Activated T-helper 1 cell treated with anti-CD3 and anti-CD28 coated beads, Interleukin-12 subunit alpha, Interleukin-12 subunit beta, Interleukin-2, Interleukin-4 antibody, amounts not matched to agents 30 ng/mL and 10 ng/mL and 1 ng/mL, durations not matched to agents 14 hours and 24 hours and 36 hours (primary cell): Measurements from ENCODE around the gene SNRPD2. TPM values are rescaled to one million over a fixed set of nuclear protein-coding genes. Genes with fewer than 3 reads are reported as not detected.
A peak's percentile ranks its signal among the peaks of the same experiment; 100 is the strongest.
"Not testable (repeated sequence)": the region's sequence is repeated elsewhere in the genome, so short reads cannot be mapped to it uniquely, and the experiment has no call there.

Source experiments
- DNase-seq: peaks from one replicate; pipeline ENCODE4 v3.0.0; 2021; ENCODE audit warnings: low spot score
- H3K27ac Mint-ChIP-seq: one replicate; pipeline ENCODE4 v1.8.0; 2021; ENCODE audit warnings: mild to moderate bottlenecking, mixed read lengths
- H3K27me3 Mint-ChIP-seq: one replicate; pipeline ENCODE4 v1.8.0; 2022; ENCODE audit warnings: mild to moderate bottlenecking, moderate library complexity, mixed read lengths; ENCODE audit not compliant: insufficient read depth
- H3K36me3 Mint-ChIP-seq: one replicate; pipeline ENCODE4 v1.8.0; 2021; ENCODE audit warnings: low read depth, mixed read lengths
- H3K4me1 Mint-ChIP-seq: one replicate; pipeline ENCODE4 v1.8.0; 2021; ENCODE audit warnings: low read depth, mixed read lengths
- H3K4me3 Mint-ChIP-seq: one replicate; pipeline ENCODE4 v1.8.0; 2021; ENCODE audit warnings: mild to moderate bottlenecking, moderate library complexity, mixed read lengths
- H3K9me3 Mint-ChIP-seq: one replicate; pipeline ENCODE4 v1.8.0; 2021; ENCODE audit warnings: mixed read lengths
- intact Hi-C: fragments of 100-400 bp; cut with micrococcal nuclease; formaldehyde crosslinking; loops from one replicate; pipeline ENCODE4 v1.15.1; 2024
- total RNA-seq: library from RNA; stranded (reverse); gene quantifications from 2 replicates; pipeline ENCODE4 v1.2.3, GENCODE V29; 2022

Gene SNRPD2
- total RNA-seq, 1 donor from 2014 or later, result 760 TPM

DNA sequence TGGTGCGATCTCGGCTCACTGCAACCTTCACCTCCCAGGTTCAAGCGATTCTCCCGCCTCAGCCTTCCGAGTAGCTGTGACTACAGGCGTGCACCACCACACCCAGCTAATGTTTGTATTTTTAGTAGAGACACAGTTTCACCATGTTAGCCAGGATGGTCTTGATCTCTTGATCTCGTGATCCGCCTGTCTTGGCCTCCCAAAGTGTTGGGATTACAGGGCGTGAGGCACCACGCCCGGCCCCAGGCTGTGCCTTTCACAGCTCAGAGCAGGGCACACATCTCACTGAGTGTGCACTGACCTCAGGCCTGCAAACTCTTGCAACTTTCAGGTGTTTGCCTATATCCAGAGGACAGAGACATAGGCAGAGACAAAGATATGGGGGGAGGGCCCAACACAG lies 6.7 kb downstream of the SNRPD2 start:
- H3K9me3 Mint-ChIP-seq, intact Hi-C loops, H3K4me1 Mint-ChIP-seq, DNase-seq, H3K4me3 Mint-ChIP-seq, H3K27me3 Mint-ChIP-seq, H3K27ac Mint-ChIP-seq: not testable (repeated sequence)
- peaks cover 39% of the 10 kb centered on the region for H3K36me3 Mint-ChIP-seq

DNA sequence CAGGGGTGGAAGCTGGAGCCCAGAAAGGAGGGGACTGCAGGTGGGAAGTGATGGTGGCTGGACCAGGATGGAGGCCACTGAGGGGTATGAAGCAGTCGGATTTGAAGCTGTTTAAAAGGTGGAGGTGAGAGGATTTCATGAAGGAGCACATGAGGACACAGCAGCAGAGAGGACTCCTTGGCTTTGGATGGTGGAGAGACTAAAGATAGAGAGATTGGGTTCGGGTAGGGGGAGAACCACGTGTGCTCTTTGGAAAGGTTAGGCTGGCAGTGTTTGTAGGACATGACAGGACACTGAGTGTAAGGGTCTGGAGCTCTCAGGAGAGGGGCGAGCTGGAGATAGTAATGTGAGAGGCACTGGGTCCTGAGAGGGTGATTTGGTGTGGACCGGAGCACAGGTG lies 8.8 kb downstream of the SNRPD2 start:
- intact Hi-C loops, result no loop called here
- Mint-ChIP-seq H3K4me1 (peaks cover 13% of the 10 kb centered on the region), H3K4me3 (no peak overlapping the region), H3K9me3 (no peaks in the 10 kb centered on the region), H3K36me3 (peaks cover 27% of the 10 kb centered on the region), H3K27ac (no peak overlapping the region), H3K27me3 (no peaks in the 10 kb centered on the region)
- DNase-seq, result no peak

DNA sequence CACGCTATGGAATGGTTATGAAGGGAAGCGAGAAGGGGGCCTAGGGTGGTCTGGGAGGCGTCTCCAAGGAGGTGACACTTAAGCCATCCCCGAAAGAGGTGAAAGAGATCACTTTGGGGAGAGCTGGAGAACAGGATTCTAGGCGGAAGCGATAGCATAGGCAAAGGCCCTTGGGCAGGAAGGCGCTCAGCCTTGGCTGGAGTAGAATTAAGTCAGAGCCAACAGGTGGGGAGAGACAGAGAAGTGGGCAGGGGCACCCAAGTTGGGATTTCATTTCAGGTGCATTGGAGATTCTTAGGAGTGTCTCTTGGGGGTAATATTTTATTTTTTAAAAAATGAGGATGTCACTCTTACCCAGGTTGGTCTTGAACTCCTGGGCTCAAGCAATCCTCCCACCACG lies 9.6 kb downstream of the SNRPD2 start:
- H3K27ac Mint-ChIP-seq, result no peak overlapping the region
- H3K4me3 Mint-ChIP-seq, result no peak overlapping the region
- H3K36me3 Mint-ChIP-seq, result peaks cover 25% of the 10 kb centered on the region
- H3K27me3 Mint-ChIP-seq, result peaks cover 2% of the 10 kb centered on the region
- H3K4me1 Mint-ChIP-seq, result peaks cover 20% of the 10 kb centered on the region
- no peaks in the 10 kb centered on the region for H3K9me3 Mint-ChIP-seq
- intact Hi-C loops, result no loop called here
- no peak for DNase-seq

DNA sequence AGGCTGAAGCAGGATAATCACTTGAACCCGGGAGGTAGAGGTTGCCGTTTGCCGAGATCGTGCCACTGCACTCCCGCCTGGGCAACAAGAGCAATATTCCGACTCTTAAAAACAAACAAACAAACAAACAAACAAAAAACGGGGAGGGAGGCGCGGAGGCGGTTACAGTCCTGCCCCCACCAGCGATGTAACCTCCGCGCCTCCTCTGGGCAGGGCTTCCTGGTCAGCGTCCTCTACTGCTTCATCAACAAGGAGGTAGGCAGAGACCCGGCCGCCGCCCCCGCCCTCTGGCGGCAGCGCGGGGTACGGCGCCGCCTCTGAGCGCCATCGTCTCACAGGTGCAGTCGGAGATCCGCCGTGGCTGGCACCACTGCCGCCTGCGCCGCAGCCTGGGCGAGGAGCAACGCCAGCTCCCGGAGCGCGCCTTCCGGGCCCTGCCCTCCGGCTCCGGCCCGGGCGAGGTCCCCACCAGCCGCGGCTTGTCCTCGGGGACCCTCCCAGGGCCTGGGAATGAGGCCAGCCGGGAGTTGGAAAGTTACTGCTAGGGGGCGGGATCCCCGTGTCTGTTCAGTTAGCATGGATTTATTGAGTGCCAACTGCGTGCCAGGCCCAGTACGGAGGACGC lies 10.2 kb downstream of the SNRPD2 start:
- Mint-ChIP-seq H3K9me3 (no peaks in the 10 kb centered on the region), H3K36me3 (peaks cover 22% of the 10 kb centered on the region), H3K27me3 (peaks cover 2% of the 10 kb centered on the region), H3K4me3 (peak overlapping the region; percentile 80), H3K4me1 (peaks cover 20% of the 10 kb centered on the region), H3K27ac (peak overlapping the region; percentile 82)
- intact Hi-C loops, result loop anchor here (1.0 kb wide), 5 partner anchors 11 to 98 kb away; partner anchors contain the start of gene QPCTL
- DNase-seq, result peak; percentile 87

DNA sequence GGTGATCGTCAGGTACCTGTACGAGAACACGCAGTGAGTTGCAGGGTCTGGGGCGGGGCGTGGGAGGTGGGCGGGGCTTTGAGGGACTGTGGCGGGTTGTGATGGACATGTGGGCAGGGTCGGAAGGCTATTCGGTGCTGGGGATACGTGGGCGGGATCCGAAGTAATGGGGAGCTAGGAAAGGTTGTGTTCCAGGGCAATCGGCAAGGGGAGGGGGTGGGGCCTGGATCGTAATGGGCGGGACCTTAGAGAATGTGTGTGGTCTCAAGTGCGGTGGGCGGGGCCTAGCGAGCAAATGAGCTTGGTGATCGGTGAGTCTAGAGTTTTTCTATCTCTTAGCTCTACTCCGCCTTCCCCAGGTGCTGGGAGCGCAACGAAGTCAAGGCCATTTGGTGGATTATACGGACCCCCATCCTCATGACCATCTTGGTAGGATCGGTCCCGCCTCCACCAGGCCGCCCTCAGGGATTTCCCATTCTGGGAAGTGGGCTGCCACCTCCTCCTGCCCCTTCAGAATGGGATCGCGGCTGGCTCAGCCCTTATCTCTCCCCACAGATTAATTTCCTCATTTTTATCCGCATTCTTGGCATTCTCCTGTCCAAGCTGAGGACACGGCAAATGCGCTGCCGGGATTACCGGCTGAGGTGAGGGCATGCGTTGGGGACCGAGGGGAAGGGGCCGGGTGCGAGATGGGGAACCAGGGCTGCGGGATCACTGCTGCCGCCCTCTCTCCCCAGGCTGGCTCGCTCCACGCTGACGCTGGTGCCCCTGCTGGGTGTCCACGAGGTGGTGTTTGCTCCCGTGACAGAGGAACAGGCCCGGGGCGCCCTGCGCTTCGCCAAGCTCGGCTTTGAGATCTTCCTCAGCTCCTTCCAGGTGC lies 14.2 kb downstream of the SNRPD2 start:
- H3K36me3 Mint-ChIP-seq, result peaks cover 4% of the 10 kb centered on the region
- H3K27ac Mint-ChIP-seq, result peak overlapping the region; percentile 46
- DNase-seq, result peak; percentile 69
- H3K4me1 Mint-ChIP-seq, result peaks cover 17% of the 10 kb centered on the region
- H3K9me3 Mint-ChIP-seq, result no peaks in the 10 kb centered on the region
- peak overlapping the region; percentile 79 for H3K4me3 Mint-ChIP-seq
- intact Hi-C loops, result loop anchor here (1.0 kb wide), 3 partner anchors 9 to 31 kb away; partner anchors contain the start of genes GIPR and QPCTL
- H3K27me3 Mint-ChIP-seq, result peaks cover 5% of the 10 kb centered on the region

DNA sequence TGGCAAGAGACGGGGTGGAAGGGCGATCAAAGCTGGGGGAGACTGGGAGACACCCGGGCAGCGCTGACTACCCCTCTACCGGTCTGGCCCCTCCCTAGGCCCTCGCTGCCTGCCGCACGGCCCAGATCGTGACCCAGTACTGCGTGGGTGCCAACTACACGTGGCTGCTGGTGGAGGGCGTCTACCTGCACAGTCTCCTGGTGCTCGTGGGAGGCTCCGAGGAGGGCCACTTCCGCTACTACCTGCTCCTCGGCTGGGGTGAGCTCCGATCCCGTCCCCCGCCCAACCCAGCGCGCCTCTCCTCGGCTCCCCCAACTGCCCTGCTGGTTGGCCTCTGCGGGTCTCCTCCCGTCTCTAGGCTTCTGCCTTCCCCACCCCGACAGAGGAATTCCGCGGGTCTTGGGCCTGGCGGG lies 14.9 kb downstream of the SNRPD2 start:
- H3K4me1 Mint-ChIP-seq, result peaks cover 14% of the 10 kb centered on the region
- intact Hi-C loops, result loop anchor here (1.0 kb wide), 3 partner anchors 9 to 31 kb away; partner anchors contain the start of genes GIPR and QPCTL
- H3K4me3 Mint-ChIP-seq, result peak overlapping the region; percentile 71
- peaks cover 3% of the 10 kb centered on the region for H3K36me3 Mint-ChIP-seq
- H3K27ac Mint-ChIP-seq, result no peak overlapping the region
- H3K27me3 Mint-ChIP-seq, result peaks cover 5% of the 10 kb centered on the region
- H3K9me3 Mint-ChIP-seq, result no peaks in the 10 kb centered on the region
- DNase-seq, result peak; percentile 22

DNA sequence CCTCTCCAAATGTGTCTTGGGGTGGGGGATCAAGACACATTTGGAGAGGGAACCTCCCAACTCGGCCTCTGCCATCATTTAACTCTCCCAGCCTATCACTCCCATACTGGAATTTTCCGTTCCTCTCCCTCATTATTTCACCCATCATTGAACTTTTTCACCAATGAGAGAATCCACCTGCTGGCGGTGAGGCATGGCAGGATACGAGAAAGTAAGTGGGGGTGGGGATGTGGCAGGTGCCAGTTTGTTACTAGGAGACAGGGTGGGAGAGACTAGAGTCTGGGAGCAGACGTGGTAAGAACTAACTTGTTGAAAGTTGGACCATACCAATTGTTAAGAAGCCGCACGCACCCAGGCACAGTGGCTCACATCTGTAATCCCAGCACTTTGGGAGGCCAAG lies 16.8 kb downstream of the SNRPD2 start:
- intact Hi-C loops, result no loop called here
- peaks cover 9% of the 10 kb centered on the region for H3K27me3 Mint-ChIP-seq
- no peak overlapping the region for H3K27ac Mint-ChIP-seq
- H3K4me3 Mint-ChIP-seq, result no peak overlapping the region
- DNase-seq, result no peak
- H3K36me3 Mint-ChIP-seq, result peaks cover 3% of the 10 kb centered on the region
- H3K9me3 Mint-ChIP-seq, result no peaks in the 10 kb centered on the region
- peaks cover 25% of the 10 kb centered on the region for H3K4me1 Mint-ChIP-seq

DNA sequence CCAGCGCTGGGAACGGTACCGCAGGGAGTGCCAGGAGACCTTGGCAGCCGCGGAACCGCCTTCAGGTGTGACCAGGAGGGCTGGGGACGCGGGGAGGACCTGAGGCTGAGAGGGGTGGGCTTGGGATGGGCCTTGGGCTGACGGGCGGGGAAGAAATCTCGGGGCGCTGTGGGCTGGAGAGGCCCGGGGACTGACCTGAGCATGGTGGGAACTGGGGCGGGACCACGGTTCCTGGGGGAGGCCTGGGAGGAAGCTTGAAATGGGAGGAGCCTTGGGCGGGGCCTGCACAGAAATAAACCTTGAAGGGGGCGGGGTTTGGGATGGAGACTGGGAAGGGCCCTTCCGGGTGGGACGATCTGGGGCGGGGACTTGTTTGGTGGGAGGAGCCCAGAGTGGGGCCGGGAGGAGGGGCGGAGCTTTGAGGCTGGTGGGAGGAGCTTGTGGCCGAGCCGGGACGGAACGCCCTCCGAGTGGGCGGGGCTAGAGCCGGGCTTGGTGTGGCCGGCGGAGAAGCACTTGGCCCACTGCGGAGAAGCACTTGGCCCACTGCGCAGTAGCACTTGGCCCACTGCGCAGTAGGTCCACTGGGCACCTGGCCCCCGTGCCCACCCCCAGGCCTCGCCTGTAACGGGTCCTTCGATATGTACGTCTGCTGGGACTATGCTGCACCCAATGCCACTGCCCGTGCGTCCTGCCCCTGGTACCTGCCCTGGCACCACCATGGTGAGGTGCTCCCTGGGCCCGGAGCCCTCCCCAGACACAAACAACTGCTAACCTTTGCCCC lies 20.9 kb downstream of the SNRPD2 start:
- no peaks in the 10 kb centered on the region for H3K9me3 Mint-ChIP-seq
- H3K36me3 Mint-ChIP-seq, result peaks cover 3% of the 10 kb centered on the region
- H3K27me3 Mint-ChIP-seq, result peaks cover 10% of the 10 kb centered on the region
- H3K4me3 Mint-ChIP-seq, result peak overlapping the region; percentile 64
- peak overlapping the region; percentile 63 for H3K27ac Mint-ChIP-seq
- intact Hi-C loops, result no loop called here
- peak; percentile 68 for DNase-seq
- peaks cover 30% of the 10 kb centered on the region for H3K4me1 Mint-ChIP-seq

DNA sequence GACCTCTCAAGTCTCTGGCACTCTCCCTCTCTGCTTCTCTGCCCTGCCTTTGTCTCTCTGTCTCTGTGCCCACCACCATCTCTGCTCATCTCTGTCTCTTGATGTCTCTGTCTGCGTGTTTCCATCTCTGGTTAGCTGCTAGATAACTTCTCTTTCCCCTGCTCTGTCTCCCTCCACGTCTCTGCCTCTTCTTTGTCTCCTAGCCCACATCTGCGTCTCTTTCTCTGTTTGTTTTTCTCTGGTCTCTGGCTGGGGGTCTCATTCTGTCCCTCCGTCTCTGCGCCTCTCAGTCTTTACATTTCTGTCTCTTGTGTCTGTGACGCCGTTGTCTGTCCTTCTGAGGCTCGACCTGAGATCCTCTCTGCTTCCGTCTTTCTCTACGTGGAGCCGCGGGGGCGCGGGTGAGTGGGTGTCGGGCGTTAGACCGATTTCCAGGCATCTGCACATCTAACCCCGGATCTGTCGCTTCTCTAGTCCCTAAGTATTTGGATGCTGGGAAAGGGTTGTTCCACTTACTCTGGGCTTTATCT lies 23.3 kb downstream of the SNRPD2 start:
- H3K4me3 Mint-ChIP-seq, result peak overlapping the region; percentile 88
- peaks cover 30% of the 10 kb centered on the region for H3K4me1 Mint-ChIP-seq

DNA sequence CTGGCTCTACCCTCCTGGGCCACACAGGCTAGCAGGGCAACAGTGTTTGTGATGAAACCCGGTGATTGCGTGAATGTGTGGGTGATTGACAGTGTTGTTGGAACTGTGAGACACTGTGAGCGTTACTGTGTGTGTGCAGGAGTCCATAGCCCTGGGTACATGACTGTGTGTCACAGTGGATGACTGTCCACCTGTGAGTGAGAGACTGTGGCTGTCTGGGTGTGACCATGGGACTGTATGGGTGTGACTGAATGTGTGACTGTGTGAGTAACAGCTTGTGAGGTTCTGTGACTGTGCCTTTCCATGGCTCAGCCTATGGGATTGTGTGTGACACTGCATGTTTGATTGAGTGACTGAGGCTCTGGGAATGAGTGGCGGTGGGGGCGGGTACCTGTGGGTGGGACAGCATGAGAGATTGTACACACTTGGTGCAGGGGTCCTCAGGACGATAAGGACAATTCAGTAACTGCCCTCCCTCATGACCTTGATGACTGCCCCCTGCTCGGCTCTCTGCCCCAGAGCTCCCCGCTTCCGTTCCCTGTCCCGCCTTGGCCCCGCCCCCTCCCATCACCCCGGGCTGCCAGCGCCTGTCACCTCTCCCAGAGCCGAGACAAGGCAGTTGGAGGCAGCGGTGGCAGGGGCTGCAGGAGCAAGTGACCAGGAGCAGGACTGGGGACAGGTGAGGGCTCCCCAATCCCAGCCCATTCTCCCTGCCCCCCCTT lies 24.0 kb downstream of the SNRPD2 start, which contains the start of gene GIPR:
Gene GIPR (plus strand): TSS at position 602 of the 722 bp plus-strand sequence. CDS start 1,300 bp downstream, outside the sequence.
- H3K27me3 Mint-ChIP-seq, result peaks cover 10% of the 10 kb centered on the region
- intact Hi-C loops, result loop anchor here (1.0 to 2.0 kb wide), 4 partner anchors 10 to 83 kb away; partner anchors contain the start of gene OPA3

More for the DNA sequence above, 23.3 kb downstream of the SNRPD2 start:
- peak; percentile 37 for DNase-seq
- H3K27me3 Mint-ChIP-seq, result peaks cover 10% of the 10 kb centered on the region
- H3K9me3 Mint-ChIP-seq, result no peaks in the 10 kb centered on the region
- peak overlapping the region; percentile 89 for H3K27ac Mint-ChIP-seq
- intact Hi-C loops, result loop anchor here (1.0 to 2.0 kb wide), 3 partner anchors 9 to 84 kb away; partner anchors contain the start of gene OPA3
- H3K36me3 Mint-ChIP-seq, result peaks cover 3% of the 10 kb centered on the region

DNA sequence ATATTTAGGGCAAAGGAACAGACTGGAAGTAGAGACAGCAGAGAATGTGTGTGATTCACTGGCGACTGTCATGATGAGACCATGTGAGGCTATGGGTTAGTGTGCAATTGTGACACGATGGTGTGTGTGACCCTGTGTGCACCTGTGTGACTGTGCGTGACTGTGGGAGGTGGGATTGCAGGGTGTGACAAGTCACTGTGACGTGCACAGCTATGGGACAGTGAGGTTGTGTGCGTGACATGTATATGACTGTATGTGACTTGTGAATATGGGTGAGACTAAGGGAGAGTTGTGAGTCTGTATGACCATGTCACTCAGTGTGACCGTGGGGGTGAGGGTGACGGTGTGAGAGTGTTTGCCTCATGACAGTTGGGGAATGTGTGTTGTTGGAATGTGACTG lies 27.2 kb downstream of the SNRPD2 start:
- intact Hi-C loops, result no loop called here
- H3K4me3 Mint-ChIP-seq, result no peak overlapping the region
- H3K4me1 Mint-ChIP-seq, result peaks cover 16% of the 10 kb centered on the region
- H3K9me3 Mint-ChIP-seq, result no peaks in the 10 kb centered on the region
- DNase-seq, result no peak
- peaks cover 9% of the 10 kb centered on the region for H3K27me3 Mint-ChIP-seq
- H3K36me3 Mint-ChIP-seq, result no peaks in the 10 kb centered on the region
- H3K27ac Mint-ChIP-seq, result no peak overlapping the region

More for the DNA sequence above, 24.0 kb downstream of the SNRPD2 start, which contains the start of gene GIPR:
- peaks cover 30% of the 10 kb centered on the region for H3K4me1 Mint-ChIP-seq
- H3K9me3 Mint-ChIP-seq, result no peaks in the 10 kb centered on the region
- H3K4me3 Mint-ChIP-seq, result peak within 1 kb of the TSS; percentile 88
- H3K27ac Mint-ChIP-seq, result peak within 1 kb of the TSS; percentile 89
- H3K36me3 Mint-ChIP-seq, result peaks cover 3% of the 10 kb centered on the region
- peak; percentile 34 for DNase-seq
